Astrocyte of the cerebellum (primary cell): Measurements from ENCODE around the gene NSD2.
"Not testable (repeated sequence)": the region's sequence is repeated elsewhere in the genome, so short reads cannot be mapped to it uniquely, and the experiment has no call there.

ENCODE experiments used
- DNase-seq: peaks from one replicate; pipeline ENCODE4 v3.0.0-alpha.2; 2011; ENCODE audit warnings: low read depth
- H3K4me3 ChIP-seq: 2 replicates; pipeline ENCODE4 v1.5.1; 2011; ENCODE audit warnings: mild to moderate bottlenecking, low read depth, low read length, moderate library complexity
- in situ Hi-C: cut with HindIII; loops from 2 replicates; pipeline ENCODE4 v1.10.0; 2017; ENCODE audit warnings: low sequenced_read_pairs
- TF ChIP-seq, protein P1 (sequence below): IDR thresholded peaks from 2 replicates; pipeline ENCODE4 v1.5.1; 2012; ENCODE audit warnings: low read length, low read depth, moderate library complexity, mild to moderate bottlenecking; ENCODE audit errors: missing control alignments

The NSD2 gene

DNA sequence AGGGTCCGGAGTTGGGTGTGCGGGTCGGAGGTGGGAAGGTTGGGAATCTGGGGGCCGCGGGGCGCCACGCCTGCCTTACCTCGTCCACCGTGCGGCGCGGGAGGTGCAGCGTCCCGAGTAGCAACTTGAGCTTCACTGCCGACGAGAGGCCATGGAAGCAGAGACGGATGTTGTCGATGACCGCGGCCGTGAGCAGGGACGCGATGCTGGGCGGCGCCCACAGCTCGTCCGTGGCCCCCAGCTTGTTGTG, 137.4 kb downstream of the NSD2 start:
- in situ Hi-C loops = loop anchor here (10.0 kb wide), 1 partner anchor 54 kb away; no protein-coding TSS in a partner anchor
- H3K4me3 ChIP-seq = peak overlapping the region; percentile 86
- TF ChIP-seq, protein P1, sequence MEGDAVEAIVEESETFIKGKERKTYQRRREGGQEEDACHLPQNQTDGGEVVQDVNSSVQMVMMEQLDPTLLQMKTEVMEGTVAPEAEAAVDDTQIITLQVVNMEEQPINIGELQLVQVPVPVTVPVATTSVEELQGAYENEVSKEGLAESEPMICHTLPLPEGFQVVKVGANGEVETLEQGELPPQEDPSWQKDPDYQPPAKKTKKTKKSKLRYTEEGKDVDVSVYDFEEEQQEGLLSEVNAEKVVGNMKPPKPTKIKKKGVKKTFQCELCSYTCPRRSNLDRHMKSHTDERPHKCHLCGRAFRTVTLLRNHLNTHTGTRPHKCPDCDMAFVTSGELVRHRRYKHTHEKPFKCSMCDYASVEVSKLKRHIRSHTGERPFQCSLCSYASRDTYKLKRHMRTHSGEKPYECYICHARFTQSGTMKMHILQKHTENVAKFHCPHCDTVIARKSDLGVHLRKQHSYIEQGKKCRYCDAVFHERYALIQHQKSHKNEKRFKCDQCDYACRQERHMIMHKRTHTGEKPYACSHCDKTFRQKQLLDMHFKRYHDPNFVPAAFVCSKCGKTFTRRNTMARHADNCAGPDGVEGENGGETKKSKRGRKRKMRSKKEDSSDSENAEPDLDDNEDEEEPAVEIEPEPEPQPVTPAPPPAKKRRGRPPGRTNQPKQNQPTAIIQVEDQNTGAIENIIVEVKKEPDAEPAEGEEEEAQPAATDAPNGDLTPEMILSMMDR = no peak
- DNase-seq = no peak

DNA sequence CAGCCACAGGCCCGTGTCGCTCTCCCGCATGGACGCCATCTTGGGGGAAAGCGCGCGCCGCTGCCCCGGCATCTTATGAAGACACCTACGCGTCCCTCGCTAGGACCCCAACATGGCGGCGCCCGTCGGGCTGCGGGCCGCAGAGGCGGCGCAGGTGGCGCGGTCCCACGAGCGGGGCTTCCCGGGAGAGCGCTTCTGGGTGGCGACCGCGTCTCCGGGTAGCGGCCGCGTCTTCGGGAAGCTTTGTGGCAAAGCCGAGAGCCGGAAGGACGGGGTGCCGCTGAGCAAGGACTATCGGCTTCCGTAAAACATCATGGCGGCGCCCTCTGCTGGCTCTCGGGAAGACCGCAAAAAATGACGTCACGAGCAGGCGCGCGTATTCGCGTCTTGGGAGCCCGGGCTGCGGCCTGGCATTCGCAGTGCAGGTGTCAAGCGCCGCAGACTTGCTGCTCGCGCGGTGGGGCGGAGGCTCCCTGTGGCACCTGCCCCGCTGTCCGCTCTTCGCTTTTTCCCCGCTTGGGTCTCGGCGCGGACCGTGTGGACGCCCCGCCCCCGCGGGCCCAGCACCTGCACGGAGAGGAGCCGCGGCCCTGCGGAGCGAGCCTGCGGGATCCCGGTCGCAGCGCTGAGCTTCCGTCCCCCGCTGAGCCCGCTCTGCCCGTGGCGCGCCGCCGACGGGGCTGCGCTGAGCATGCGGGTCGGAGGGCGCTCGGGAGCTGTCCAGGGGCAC, 137.9 kb downstream of the NSD2 start, which contains the start of gene NELFA:
Gene NELFA, minus strand, starts transcription at position 54 of the 730 bp plus-strand sequence. Its CDS starts 15 bp downstream, at position 39.
- in situ Hi-C loops = loop anchor here (10.0 kb wide), 1 partner anchor 54 kb away; no protein-coding TSS in a partner anchor
- TF ChIP-seq, protein P1 = peak; percentile 8
- DNase-seq = peak; percentile 80
- H3K4me3 ChIP-seq = peak within 1 kb of the TSS; percentile 86

DNA sequence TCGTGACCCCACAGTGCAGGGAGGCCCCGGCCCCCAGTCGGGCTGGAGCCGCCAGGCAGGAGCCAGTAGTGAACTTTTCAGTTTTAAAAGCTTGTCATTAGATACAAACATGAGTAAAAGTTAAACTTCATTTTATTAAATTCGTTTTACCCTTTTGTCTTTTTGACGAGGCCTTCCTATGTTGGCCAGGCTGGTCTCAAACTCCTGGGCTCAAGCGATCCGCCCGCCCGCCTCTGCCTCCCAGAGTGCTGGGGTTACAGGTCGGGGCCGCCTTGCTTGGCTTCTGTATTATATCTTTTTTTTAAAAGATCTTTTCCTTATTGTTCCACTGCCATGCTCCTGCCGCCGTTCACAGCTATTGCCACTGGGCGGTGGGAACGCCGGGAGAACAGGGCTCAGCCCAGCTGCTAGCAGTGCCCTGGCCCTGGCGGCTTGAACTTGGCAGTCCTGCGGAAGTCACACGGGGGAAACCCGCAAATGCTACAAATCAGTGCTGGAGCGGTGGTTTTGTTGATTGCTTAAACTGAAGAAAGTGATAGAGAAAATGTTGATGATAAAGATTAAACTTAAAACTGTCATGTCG, 138.5 kb downstream of the NSD2 start:
- H3K4me3 ChIP-seq = peak overlapping the region; percentile 86
- in situ Hi-C loops = loop anchor here (10.0 kb wide), 1 partner anchor 55 kb away; no protein-coding TSS in a partner anchor
- TF ChIP-seq, protein P1 = peak; percentile 34
- DNase-seq = peak; percentile 23

DNA sequence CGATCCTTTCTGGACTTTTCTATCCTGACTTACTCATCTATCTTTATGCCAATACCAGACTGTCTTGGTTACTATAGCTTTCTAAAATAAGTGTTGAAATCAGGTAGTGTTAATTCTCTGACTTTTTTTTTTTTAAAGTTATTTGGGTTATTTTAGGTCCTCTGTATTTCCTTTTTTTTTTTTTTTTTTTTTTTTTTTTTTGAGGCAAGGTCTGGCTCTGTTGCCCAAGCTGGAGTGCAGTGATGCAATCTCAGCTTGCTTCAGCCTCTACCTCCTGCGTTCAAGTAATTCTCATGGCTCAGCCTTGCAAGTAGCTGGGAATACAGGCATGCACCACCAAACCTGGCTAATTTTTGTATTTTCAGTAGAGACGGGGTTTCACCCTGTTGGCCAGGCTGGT, 140.4 kb downstream of the NSD2 start:
- no peak for DNase-seq
- in situ Hi-C loops = no loop called here
- no peak overlapping the region for H3K4me3 ChIP-seq
- TF ChIP-seq, protein P1 = no peak

DNA sequence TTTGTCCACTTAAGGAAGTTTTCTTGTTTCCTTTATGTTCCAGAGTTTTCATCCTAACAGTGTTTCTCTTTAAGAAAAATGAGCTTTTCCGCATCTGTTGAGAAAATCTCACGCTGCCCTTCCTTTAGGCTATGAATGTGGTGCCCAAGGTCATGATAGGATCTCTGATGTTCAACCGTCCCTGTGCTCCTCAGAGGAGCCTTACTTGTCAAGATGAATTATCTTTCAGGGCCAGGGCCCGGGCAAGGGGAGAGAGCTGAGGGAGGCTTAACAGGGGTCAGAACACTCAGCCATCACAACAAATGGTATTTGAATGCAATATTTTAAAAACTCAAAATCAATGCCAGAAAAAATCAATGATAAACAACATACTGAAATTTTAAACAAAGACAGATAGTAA, 143.8 kb downstream of the NSD2 start:
- no peak overlapping the region for H3K4me3 ChIP-seq
- TF ChIP-seq, protein P1 = no peak
- no peak for DNase-seq
- in situ Hi-C loops = no loop called here

DNA sequence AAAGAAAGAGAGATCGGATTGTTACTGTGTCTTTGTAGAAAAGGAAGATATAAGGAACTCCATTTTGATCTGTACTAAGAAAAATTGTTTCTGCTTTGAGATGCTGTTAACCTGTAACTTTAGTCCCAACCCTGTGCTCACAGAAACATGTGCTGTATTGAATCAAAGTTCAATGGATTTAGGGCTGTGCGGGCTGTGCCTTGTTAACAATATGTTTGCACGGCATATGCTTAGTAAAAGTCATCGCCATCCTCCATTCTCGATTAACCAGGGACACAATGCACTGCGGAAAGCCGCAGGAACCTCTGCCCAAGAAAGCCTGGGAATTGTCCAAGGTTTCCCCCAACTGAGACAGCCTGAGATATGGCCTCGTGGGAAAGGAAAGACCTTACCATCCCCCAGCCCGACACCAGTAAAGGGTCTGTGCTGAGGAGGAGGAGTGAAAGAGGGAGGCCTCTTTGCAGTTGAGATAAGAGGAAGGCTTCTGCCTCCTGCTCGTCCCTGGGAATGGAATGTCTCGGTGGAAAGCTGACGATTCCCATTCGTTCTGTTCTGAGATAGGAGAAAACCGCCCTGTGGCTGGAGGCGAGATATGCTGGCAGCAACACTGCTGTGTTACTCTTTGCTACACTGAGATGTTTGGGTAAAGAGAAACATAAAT, 150.3 kb downstream of the NSD2 start:
- DNase-seq, in situ Hi-C loops, H3K4me3 ChIP-seq: not testable (repeated sequence)

DNA sequence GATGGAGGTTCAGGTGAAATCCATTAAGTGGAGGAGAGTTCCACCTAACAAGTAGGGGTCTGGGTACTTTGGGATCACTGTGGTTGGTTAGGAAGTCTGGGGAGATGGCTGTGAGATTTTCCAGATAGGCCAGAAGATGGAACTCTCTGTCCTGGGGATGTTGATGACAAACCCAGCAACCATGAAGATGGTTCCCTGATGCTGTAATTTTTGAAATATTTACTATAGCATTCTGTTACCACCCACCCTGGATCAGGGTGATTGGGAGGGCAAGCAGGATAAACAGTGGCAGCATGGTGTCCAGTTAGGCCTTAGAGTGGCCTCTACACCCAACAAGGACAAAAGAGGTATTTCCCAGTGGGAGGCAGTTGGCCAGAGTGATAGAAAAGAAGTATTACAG, 153.5 kb downstream of the NSD2 start:
- no peak for DNase-seq
- in situ Hi-C loops = no loop called here
- no peak overlapping the region for H3K4me3 ChIP-seq
- TF ChIP-seq, protein P1 = no peak
